GM19438 (cell line): Measurements from ENCODE around the gene ABR.

ENCODE experiments used
- ATAC-seq: cut with Tn5 transposase; IDR thresholded peaks from one replicate; pipeline ENCODE4 v1.9.1; 2021; ENCODE audit warnings: low read depth; ENCODE audit not compliant: unreplicated experiment

The ABR gene

DNA sequence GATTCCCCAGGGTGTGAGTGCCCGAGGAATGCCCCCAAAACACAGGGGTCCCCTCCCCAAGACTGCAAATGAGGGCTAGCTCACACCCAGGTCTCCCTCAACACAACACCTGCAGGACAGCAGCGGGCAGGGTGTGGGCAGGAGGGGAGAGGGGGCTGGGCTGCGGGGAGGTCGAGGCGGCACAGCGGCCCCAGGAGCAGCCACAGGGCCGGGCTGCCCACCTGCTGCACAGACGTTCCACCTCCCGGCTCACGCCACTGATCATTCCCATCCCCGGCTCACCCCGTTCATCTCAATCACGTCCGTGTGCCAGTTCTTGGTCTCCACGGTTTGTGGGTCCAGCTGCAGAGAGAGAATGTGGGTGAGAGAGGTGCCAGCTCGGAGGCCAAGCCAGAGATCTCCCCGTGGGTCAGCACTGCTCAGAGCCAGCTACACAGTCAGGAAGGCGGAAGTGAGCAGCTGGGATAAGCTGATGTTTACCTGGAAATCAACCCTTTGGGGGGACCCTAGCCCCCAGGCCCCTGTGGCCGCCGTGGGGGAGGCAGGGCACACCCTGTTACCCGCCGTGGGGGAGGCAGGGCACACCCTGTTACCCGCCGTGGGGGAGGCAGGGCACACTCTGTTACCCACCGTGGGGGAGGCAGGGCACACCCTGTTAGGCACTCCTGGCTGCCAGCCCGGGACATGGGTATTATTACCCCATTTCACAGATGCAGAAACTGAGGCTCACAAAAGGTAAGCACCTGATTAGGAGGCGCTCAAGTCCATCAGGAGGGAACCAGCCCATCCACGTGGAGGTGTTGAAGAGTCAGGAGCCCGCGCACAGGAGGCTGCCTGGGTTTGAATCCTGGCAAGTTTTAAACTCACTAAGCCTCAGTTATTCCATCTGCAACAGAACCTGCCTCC, 166.7 kb downstream of the ABR start:
- ATAC-seq, result no peak

- ATAC-seq, result no peak
Observed at GRCh38 chr17:1011760-1012735, 167.7 kb downstream of the ABR start.

GRCh38 chr17:1011138-1011537, 168.6 kb downstream of the ABR start:
- ATAC-seq, result no peak

- ATAC-seq, result no peak
Observed at GRCh38 chr17:1010586-1010985, 169.2 kb downstream of the ABR start.

DNA sequence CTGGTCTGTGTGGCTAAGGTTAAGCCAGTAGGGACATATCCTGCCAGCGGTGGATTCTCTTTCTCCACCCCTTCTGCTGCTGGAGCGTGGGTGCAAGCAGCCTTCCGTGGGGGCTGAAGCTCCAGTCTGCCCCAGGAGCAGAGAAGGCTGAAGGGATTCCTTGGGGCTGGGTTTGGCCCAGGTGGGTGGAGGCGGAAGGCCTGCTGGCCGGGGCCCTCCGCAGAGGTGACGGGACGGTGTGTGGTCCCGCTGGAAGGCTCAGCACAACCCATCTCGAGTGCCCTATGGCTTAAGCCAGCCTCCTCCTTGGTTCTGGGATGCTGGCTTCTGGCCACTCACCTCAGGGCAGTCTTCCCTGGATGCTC, 169.7 kb downstream of the ABR start:
- ATAC-seq, result no peak

DNA sequence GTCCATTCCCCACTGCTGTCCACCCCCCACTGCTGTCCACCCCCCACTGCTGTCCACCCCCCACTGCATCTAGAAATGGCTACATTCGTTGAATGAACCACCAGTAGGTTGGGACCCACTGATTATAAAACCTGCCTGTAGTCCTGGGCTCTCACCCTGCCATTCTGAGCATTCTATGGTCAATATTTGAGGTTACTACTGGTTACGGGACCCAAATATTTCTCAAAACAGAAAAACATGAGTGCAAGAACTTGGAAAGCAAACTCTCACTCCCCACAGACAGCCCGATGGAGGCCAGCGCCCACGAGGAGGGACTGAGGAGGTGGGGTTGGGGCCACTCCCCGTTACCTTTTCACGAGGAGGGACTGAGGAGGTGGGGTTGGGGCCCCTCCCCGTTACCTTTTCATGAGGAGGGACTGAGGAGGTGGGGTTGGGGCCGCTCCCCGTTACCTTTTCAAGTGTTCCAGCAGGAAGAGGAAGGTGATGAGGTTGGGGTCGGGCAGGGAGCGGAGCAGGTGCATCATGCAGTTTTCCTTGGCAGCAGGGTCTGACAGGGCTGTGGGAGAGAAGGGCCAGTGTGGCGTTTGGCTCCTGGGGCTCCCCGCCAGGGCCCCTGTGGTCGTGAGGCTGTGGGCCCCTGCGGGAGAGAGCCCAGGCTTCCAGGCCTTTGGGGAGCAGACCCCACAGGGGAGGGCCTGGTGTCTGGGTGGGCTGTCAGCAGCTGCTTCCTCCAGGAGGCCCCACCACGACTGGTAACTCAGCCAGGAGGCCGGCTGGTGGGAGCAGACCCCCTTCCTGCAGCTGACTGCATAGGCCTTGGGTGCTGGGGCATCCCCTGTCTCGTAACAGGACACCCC, 170.3 kb downstream of the ABR start:
- no peak for ATAC-seq

GRCh38 chr17:1008008-1008761, 171.6 kb downstream of the ABR start:
- no peak for ATAC-seq

- ATAC-seq, result no peak
Observed at GRCh38 chr17:1007310-1008007, 172.3 kb downstream of the ABR start.

GRCh38 chr17:1006054-1006453, 173.7 kb downstream of the ABR start:
- ATAC-seq, result no peak

DNA sequence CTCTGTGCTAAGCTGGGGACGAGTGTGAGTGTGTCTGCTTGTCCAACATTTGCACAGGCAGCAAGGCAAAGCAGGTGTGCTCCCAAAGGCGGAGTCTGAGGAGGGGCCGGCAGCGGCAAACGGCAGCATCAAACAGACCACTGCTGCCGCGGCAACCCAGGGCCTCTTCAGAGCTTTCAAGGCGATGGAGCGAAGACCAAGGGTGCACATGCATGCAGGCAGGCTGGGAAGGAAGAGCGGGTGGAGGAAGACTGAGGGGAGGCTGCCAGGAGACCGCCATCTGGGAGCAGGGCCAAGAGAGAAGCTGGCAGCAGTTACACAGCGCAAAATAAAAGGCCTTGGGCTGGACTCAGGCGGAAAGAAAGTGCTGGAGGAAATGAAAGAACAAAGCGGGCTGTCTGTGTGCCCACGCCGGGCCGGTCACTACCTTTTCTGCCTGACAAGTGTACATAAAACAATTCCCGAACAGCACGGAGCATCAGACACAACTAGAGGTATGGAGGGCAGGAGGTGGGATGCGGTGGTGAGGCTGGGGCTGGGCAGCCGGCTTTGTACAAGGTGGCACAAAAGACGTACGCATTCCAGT, 174.3 kb downstream of the ABR start:
- no peak for ATAC-seq

- ATAC-seq, result no peak
Observed at GRCh38 chr17:1004769-1005295, 174.9 kb downstream of the ABR start.

DNA sequence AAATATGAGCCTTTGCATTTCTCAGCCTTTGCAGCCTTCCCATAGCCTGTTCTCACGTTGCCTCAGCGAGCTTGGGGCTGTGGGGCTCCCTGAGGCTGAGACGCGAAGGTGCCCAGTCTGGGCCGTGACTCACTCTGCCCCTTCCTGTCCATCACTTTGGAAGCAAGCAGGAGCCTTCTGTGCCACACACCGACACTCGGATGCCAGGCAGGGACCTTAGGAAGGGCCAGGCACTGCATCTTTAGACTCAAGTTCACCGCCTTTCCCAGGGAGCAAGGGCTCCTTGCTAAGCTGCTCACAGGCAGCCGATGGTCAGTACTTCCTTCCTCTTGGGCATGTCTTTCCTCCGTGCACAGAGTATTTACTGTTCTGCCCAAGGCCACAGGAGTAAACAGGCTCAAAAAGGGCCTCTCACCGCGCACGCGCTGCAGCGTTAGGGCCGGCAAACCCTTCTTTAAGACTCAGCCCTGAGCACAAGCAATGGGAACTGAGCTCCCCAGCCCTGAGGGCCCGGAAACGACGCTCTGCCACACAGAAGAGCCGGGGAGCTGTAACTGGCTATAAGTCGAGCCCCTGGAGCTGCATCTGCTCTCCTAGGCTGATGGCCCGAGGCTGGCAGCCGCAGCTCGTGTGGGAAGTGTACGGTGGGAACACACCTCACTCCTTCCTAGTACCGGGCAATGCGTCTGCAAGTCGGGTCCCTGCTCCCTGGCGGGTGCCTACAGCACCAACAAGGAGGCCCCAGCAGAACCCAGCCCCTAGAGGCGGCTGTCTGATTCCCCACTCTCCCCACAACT, 175.6 kb downstream of the ABR start:
- ATAC-seq, result no peak

- ATAC-seq, result no peak
Observed at GRCh38 chr17:1003633-1003971, 176.2 kb downstream of the ABR start.

DNA sequence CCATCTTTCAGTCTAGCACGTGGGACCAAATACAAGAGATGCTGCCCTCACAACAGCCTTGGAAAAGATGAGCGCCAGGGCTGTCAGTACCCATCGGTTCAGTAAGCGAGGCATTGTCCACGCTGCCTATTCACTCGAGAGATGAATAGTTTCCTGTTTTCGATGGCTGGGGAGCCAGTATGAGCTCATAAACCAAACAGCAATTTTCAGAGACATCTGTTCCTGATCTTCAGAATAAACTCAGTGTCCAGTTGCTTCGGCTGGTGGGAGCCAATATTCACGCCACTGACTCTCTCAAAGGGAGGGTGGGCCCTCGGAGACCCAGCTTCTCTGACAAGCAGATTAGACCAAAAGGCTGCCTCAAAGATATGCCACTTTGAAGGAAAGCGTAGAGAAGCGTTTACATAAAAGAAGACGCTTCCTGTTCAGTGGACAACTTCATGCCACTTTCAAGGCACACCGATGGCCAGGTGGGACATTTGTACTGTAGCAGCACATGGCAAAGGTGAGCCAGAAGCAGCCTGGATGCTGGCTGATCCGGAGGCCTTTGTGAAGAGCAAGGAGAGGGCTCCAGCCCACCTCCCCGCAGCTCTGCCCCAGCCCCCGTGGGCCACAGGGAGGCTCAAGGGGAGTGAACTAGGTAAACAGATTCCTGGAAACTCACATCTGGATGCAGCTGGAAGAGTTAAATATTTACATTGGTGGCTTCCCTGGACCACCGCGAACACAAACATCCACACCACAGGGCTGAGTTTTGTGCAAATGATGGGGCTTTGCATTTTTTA, 176.8 kb downstream of the ABR start:
- ATAC-seq, result no peak

GRCh38 chr17:1002412-1002753, 177.4 kb downstream of the ABR start:
- no peak for ATAC-seq

- no peak for ATAC-seq
Observed at GRCh38 chr17:1001640-1002411, 178.0 kb downstream of the ABR start.
